HG02678 (cell line): ENCODE measurements around the gene HNRNPDL.
A peak's percentile ranks its signal among the peaks of the same experiment; 100 is the strongest.
"Not testable (repeated sequence)": the region's sequence is repeated elsewhere in the genome, so short reads cannot be mapped to it uniquely, and the experiment has no call there.

ENCODE experiments used
- ATAC-seq: cut with Tn5 transposase; IDR thresholded peaks from one replicate; pipeline ENCODE4 v1.9.1; 2021; ENCODE audit warnings: mild to moderate bottlenecking, moderate library complexity; ENCODE audit not compliant: unreplicated experiment

HNRNPDL gene

GRCh38 chr4:82390061-82390460 lies 40.2 kb downstream of the HNRNPDL start:
- ATAC-seq, result not testable (repeated sequence)

- no peak for ATAC-seq
Measured at GRCh38 chr4:82388405-82388804, 41.9 kb downstream of the HNRNPDL start.

- ATAC-seq, result not testable (repeated sequence)
Measured at GRCh38 chr4:82386312-82386711, 44.0 kb downstream of the HNRNPDL start.

- ATAC-seq, result no peak
Measured at GRCh38 chr4:82382751-82383150, 47.5 kb downstream of the HNRNPDL start.

GRCh38 chr4:82381661-82382296 lies 48.5 kb downstream of the HNRNPDL start:
- no peak for ATAC-seq

GRCh38 chr4:82381235-82381634 lies 49.0 kb downstream of the HNRNPDL start:
- no peak for ATAC-seq

GRCh38 chr4:82380831-82381230 lies 49.4 kb downstream of the HNRNPDL start:
- no peak for ATAC-seq

- ATAC-seq, result no peak
Measured at GRCh38 chr4:82380344-82380743, 49.9 kb downstream of the HNRNPDL start.

- no peak for ATAC-seq
Measured at GRCh38 chr4:82376109-82376508, 54.2 kb downstream of the HNRNPDL start.

DNA sequence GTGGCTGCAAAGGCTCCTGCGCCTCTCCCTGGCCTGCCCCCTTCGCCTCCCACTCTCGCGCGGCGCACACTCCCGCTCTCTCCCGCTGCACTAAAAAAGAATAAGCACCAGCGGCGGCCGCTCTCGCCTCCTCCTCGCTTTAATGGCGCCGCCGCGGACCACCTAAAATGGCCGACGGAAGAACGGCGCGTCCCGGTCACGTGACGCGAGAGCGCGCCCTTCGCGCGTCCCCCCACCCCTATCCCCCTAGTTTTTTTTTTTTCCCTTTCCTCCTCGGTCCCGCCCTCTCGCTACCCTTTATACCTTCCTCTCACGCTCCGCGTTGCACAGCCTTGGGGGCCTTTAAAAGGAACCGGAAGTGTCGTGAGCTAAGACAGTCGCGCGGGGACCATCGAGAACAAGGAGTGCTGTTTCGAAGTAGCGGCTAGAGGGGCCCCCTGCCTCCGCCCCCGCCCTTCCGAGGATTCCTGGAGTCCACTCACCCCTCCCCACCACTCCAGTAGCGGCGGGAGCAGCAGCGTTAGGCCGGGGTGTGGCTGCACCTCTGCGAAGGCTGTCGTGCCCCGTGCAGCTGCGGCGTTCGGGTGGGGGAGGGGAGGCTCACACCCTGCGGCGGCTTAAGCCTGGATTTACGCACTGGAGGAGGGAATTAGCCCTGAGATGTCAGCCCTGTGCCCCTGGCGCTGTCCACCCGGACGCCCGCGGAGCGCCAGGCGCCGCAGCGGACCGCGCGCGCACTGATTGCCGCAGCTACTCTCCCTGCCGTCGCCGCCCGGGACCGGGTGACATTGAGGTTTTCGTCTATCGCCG lies 56.2 kb downstream of the HNRNPDL start, which contains the start of gene HNRNPD:
Gene HNRNPD, minus strand, starts transcription at position 176 of the 810 bp plus-strand sequence. CDS start 313 bp downstream, outside the sequence.
- peak; percentile 92 for ATAC-seq

- ATAC-seq, result peak; percentile 23
Measured at GRCh38 chr4:82373486-82373815, 56.8 kb downstream of the HNRNPDL start.
